HFF-Myc (cell line): ENCODE results near the gene RBP7.
"Not testable (repeated sequence)": the region's sequence is repeated elsewhere in the genome, so short reads cannot be mapped to it uniquely, and the experiment has no call there.

ENCODE experiments used
- DNase-seq: peaks from one replicate; pipeline ENCODE4 v3.0.0-alpha.2; 2011; ENCODE audit warnings: low read depth; ENCODE audit errors: extremely low read depth
- H3K4me3 ChIP-seq: replicated peaks from 2 replicates; pipeline ENCODE4 v1.5.1; 2011; ENCODE audit warnings: low read depth, mild to moderate bottlenecking, control low read depth, low read length
- CTCF ChIP-seq: IDR thresholded peaks from 2 replicates; pipeline ENCODE4 v1.5.1; 2012; ENCODE audit warnings: mild to moderate bottlenecking, low read depth, low read length, control low read depth; ENCODE audit errors: missing control alignments

The RBP7 gene

GRCh38 chr1:10014016-10014415, 17.0 kb downstream of the RBP7 start:
- H3K4me3 ChIP-seq, result no peak overlapping the region
- no peak for DNase-seq
- no peak for TF ChIP-seq CTCF

- no peak overlapping the region for H3K4me3 ChIP-seq
- no peak for DNase-seq
- no peak for TF ChIP-seq CTCF
Measured at GRCh38 chr1:10019561-10019960, 22.5 kb downstream of the RBP7 start.

GRCh38 chr1:10020086-10020485, 23.1 kb downstream of the RBP7 start:
- H3K4me3 ChIP-seq, result no peak overlapping the region
- no peak for TF ChIP-seq CTCF
- DNase-seq, result no peak

GRCh38 chr1:10020678-10021077, 23.6 kb downstream of the RBP7 start:
- DNase-seq, H3K4me3 ChIP-seq: not testable (repeated sequence)

GRCh38 chr1:10021992-10022391, 25.0 kb downstream of the RBP7 start:
- not testable (repeated sequence) for H3K4me3 ChIP-seq, DNase-seq

- no peak for TF ChIP-seq CTCF
- no peak for DNase-seq
- H3K4me3 ChIP-seq, result no peak overlapping the region
Measured at GRCh38 chr1:10022656-10023055, 25.6 kb downstream of the RBP7 start.

GRCh38 chr1:10025354-10025753, 28.3 kb downstream of the RBP7 start:
- DNase-seq, result no peak
- TF ChIP-seq CTCF, result no peak
- H3K4me3 ChIP-seq, result no peak overlapping the region

- no peak for TF ChIP-seq CTCF
- no peak overlapping the region for H3K4me3 ChIP-seq
- no peak for DNase-seq
Measured at GRCh38 chr1:10027027-10027426, 30.0 kb downstream of the RBP7 start.

- not testable (repeated sequence) for DNase-seq, H3K4me3 ChIP-seq
Measured at GRCh38 chr1:10028956-10029500, 32.0 kb downstream of the RBP7 start.
